T47D (cell line): ENCODE results near the gene RANBP17.
"Not testable (repeated sequence)": the region's sequence is repeated elsewhere in the genome, so short reads cannot be mapped to it uniquely, and the experiment has no call there.

Experiments
- DNase-seq, 2 experiments: peaks; one replicate each; pipeline versions ENCODE4 v3.0.0 to v3.0.0-alpha.2; 2011 to 2012; ENCODE audit warnings: low read depth in 1 of 2, low spot score in 1 of 2
- JUND ChIP-seq: IDR thresholded peaks from 2 replicates; pipeline ENCODE4 v1.6.1; 2012; ENCODE audit warnings: low read depth
- in situ Hi-C: cut with HindIII; loops from 2 replicates; pipeline ENCODE4 v1.10.0; 2016; ENCODE audit warnings: low sequenced_read_pairs, low pct_unique_long_range_greater_than_20kb

The RANBP17 gene

DNA sequence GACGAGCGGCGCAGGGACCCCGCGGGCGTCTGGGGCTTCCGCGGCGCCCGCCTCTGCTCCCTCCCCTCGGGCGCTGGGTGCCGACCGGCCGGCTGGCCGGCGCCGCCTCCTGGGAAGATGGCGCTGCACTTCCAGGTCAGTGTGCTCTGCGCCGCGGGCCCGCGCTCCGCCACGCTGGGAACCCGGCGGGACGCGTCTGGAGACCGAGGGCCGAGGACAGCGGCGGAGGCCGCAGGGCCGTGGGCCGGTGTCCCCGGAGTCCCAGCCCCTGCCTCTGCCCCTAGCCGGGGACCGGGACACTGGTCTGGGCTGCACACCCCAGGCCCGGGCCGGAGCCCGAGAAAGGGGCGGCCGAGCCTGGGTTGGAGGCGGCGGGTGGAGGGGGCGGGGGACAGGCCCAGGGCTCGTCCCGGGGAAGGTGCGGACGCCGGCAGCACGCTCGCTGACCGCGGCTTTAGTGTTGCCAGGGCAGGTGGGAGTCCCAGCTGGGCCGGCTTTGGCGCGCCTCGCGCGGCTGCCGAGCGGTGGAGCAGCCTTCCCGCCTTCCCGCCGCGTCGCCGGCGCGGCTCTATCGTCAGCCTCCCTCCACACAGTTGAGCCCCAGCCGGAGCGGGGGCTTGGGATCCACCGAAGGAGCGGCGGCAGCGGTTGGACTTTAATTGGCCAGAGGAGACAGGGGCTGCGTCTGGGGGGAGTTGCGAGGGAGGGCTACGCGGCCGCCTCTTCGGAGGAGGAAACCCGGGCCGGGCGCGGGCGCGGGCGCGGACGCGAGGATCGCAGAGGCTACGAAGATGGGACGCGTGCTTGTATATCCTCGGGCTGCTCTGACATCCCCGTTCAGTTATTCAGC lies at the start of gene RANBP17:
RANBP17 (plus strand) TSS at position 102 of the 850 bp plus-strand sequence.
- no peak for TF ChIP-seq JUND
- peak; percentile 56 to 78 for DNase-seq
- in situ Hi-C loops = no loop called here

DNA sequence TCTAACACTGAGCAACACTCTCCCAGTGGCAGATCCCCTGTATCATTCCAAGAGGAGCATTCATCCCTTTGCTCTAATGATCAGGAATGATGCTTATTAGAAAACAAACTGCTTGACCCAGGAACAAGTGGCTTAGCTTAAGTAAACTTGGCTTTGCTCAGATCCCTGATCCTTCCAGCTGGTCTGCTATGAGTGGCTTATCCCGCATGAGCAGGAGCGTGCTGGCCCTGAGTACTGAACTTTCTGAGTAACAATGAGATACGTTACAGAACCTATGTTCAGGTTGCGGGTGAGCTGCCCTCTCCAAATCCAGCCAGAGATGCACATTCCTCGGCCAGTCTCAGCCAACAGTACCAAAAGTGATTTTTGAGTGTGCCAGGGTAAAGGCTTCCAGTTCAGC lies 48.6 kb upstream of the RANBP17 start:
- no peak for TF ChIP-seq JUND
- in situ Hi-C loops = no loop called here
- no peak for DNase-seq

DNA sequence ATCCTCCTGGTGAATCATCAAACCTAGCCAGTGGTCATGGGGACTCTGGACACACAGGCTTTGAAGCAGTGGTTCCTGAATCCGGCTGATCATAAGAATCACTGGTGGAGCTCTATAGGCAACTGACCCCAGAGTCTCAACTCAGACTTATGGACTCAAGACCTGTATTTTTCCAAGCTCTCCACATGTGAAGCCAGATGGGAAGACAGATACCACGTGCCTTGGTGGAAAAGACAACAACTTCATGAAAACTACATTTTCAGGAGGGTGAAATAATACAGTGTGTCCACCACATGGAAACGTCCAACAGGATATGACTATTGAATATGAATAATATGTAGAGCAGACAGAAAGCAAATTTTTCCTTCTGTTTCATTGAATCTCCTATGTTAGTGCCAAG lies 44.6 kb upstream of the RANBP17 start:
- no peak for TF ChIP-seq JUND
- in situ Hi-C loops = no loop called here
- DNase-seq = no peak

GRCh38 chr5:170818232-170818631 lies 43.6 kb upstream of the RANBP17 start:
- no peak for TF ChIP-seq JUND
- no peak for DNase-seq
- in situ Hi-C loops = no loop called here

DNA sequence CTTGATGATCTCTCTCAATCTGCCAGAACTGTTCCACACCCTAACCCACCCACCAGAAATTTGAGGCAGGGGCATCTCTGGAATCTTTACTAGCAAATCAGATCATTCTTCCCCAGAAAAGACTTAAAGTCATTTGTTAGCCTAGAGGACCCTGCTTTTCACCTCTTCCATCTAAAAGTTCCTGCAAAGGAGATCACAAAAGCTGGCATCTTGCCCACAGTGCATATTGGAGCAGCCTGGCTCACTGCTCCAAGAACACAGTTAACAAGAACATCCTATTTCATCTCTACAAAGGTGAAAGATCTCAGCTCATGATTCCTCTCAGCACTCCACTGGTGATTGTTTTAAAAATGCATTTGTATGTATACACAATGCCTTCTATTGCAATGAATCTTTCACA lies 42.0 kb upstream of the RANBP17 start:
- DNase-seq = peak in 1 of 2 experiments; percentile 9
- no peak for TF ChIP-seq JUND

GRCh38 chr5:170821257-170821800 lies 40.5 kb upstream of the RANBP17 start:
- no peak for TF ChIP-seq JUND
- DNase-seq = peak in 1 of 2 experiments; percentile 15
- in situ Hi-C loops = no loop called here

More for the DNA sequence above, 42.0 kb upstream of the RANBP17 start:
- in situ Hi-C loops = no loop called here

DNA sequence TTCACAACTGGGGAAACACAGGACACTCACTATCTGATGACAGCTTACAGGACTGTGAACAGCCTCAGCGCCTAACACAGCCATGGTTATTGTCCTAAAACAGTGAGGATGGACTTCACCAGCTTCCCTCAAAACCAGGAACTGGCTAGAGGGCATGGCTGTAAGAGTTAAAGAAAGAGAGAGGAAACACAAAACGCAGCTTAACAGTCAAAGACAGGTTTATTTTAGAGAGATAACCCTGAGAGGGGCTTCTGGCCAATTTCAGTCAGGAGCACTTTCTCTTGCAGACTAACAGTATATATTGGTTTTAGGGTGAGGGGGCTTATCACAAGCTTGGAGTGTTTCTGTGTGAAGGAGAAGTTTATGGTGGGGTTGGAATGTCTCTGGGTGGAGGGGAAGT lies 35.7 kb upstream of the RANBP17 start:
- TF ChIP-seq JUND = no peak
- DNase-seq = no peak
- in situ Hi-C loops = no loop called here

GRCh38 chr5:170832241-170832640 lies 29.6 kb upstream of the RANBP17 start:
- no peak for TF ChIP-seq JUND
- peak in 1 of 2 experiments; percentile 11 for DNase-seq

DNA sequence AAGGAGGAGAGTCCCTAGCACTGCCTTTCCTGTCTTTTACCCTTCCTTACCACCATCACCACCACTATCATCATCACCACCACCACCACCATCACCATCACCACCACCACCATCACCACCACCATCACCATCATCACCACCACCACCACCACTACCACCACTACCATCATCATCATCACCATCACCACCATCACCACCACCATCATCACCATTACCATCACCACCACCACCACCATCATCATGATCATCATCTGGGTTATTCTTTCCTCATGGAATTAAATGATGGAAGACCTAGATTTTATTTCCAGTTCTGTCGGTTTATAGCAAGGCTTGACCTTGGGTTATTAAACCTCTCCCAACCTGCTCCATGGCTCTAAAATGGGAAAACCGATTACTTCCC lies 27.8 kb upstream of the RANBP17 start:
- DNase-seq, in situ Hi-C loops: not testable (repeated sequence)

More at GRCh38 chr5:170832241-170832640, 29.6 kb upstream of the RANBP17 start:
- in situ Hi-C loops = no loop called here

- no peak for DNase-seq
- no peak for TF ChIP-seq JUND
- in situ Hi-C loops = no loop called here
These were observed 25.6 kb upstream of the RANBP17 start for GRCh38 chr5:170836226-170836625.

DNA sequence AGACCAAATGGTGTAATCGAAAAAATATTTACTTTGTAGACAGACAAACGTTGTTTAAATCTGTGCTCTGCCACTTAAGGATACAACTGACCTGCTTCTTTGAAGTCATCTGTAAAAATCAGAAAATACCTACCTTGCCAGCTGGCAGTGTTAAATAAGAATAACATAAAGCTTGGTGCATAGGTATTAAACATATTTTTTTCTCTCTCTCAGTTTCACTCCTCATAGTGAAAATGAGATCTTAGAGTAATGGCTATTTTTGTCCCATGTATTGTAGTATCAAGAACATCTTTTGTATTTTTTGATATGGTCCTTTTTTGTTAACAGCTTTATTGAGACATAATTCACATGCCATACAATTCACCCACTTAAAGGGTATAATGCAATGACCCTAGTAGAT lies 17.9 kb upstream of the RANBP17 start:
- no peak for DNase-seq
- TF ChIP-seq JUND = no peak
- in situ Hi-C loops = no loop called here

DNA sequence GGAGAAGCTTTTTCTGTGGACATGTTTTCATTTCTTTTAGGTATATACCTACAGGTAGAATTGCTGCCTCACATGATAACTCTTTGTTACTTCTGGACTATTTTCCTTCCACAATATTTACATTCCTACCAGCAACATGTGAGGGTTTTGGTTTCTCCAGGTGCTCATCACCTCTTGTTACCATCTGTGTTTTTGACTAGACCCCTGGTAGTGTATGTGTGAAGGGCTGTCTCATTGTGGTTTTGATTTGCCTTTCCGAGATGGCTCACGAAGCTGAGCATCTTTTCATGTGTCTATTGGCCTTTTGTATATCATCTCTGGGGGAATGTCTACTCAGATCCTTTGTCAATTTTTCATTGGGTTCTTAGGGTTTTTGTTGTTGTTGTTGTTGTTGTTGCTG lies 17.2 kb upstream of the RANBP17 start:
- in situ Hi-C loops = no loop called here
- DNase-seq = no peak
- TF ChIP-seq JUND = no peak

GRCh38 chr5:170846416-170846815 lies 15.4 kb upstream of the RANBP17 start:
- TF ChIP-seq JUND = no peak
- DNase-seq = no peak
- in situ Hi-C loops = no loop called here
